Raji (cell line): ENCODE data around the gene MEGF11.

ENCODE experiments used
- POLR2A ChIP-seq: IDR thresholded peaks from 2 replicates; pipeline ENCODE4 v1.6.1; 2011; ENCODE audit warnings: low read depth, low read length, control low read depth; ENCODE audit not compliant: insufficient read depth

MEGF11 gene

GRCh38 chr15:66156310-66156975 lies 97.1 kb downstream of the MEGF11 start:
- no peak for TF ChIP-seq POLR2A

- TF ChIP-seq POLR2A, result no peak
Observed at GRCh38 chr15:66155065-66155464, 98.5 kb downstream of the MEGF11 start.

GRCh38 chr15:66154581-66154980 lies 99.0 kb downstream of the MEGF11 start:
- 0 out of 2 replicates have a peak, but pooled peaks have one; percentile 28 for TF ChIP-seq POLR2A

GRCh38 chr15:66153549-66154415 lies 99.8 kb downstream of the MEGF11 start:
- TF ChIP-seq POLR2A, result peak; percentile 47

- no peak for TF ChIP-seq POLR2A
Observed at GRCh38 chr15:66152650-66153049, 100.9 kb downstream of the MEGF11 start.

- TF ChIP-seq POLR2A, result no peak
Observed at GRCh38 chr15:66151809-66152208, 101.7 kb downstream of the MEGF11 start.

- TF ChIP-seq POLR2A, result no peak
Observed at GRCh38 chr15:66149871-66150270, 103.7 kb downstream of the MEGF11 start.

GRCh38 chr15:66148187-66148586 lies 105.4 kb downstream of the MEGF11 start:
- no peak for TF ChIP-seq POLR2A

GRCh38 chr15:66147440-66147839 lies 106.1 kb downstream of the MEGF11 start:
- no peak for TF ChIP-seq POLR2A

GRCh38 chr15:66145726-66146182 lies 107.8 kb downstream of the MEGF11 start:
- no peak for TF ChIP-seq POLR2A

GRCh38 chr15:66144978-66145725 lies 108.4 kb downstream of the MEGF11 start:
- no peak for TF ChIP-seq POLR2A

- no peak for TF ChIP-seq POLR2A
Observed at GRCh38 chr15:66142285-66142684, 111.3 kb downstream of the MEGF11 start.

GRCh38 chr15:66139591-66140207 lies 113.9 kb downstream of the MEGF11 start:
- no peak for TF ChIP-seq POLR2A

GRCh38 chr15:66138892-66139590 lies 114.5 kb downstream of the MEGF11 start:
- TF ChIP-seq POLR2A, result no peak
